Activated naive CD8-positive, alpha-beta T cell treated with anti-CD3 and anti-CD28 coated beads, Interleukin-2, amount 10 ng/mL, durations not matched to agents 7 days and 5 days (primary cell): ENCODE data around the gene USP15. TPM values are rescaled to one million over a fixed set of nuclear protein-coding genes. Genes with fewer than 3 reads are reported as not detected.
A peak's percentile ranks its signal among the peaks of the same experiment; 100 is the strongest.

Experiments used
- ATAC-seq: fragments of 150-1000 bp; cut with Tn5 transposase; one replicate; pipeline ENCODE4 v1.10.0; 2021; ENCODE audit warnings: low read depth, moderate library complexity
- POLR2A ChIA-PET: fragments of 350-600 bp; sonication (Branson Sonifier 250); formaldehyde crosslinking; loops from one replicate; lab custom pipeline; 2021; ENCODE audit warnings: antibody characterized with exemption; lab: Charles Lee
- DNase-seq: peaks from one replicate; pipeline ENCODE4 v3.0.0; 2021
- H3K27ac Mint-ChIP-seq: one replicate; pipeline ENCODE4 v1.8.0; 2022; ENCODE audit warnings: mild to moderate bottlenecking, mixed read lengths
- H3K27me3 Mint-ChIP-seq: one replicate; pipeline ENCODE4 v1.8.0; 2022; ENCODE audit warnings: mild to moderate bottlenecking, moderate library complexity, mixed read lengths
- H3K36me3 Mint-ChIP-seq: one replicate; pipeline ENCODE4 v1.8.0; 2021; ENCODE audit warnings: mild to moderate bottlenecking, mixed read lengths
- H3K4me1 Mint-ChIP-seq: one replicate; pipeline ENCODE4 v1.8.0; 2021; ENCODE audit warnings: mixed read lengths
- H3K4me3 Mint-ChIP-seq: one replicate; pipeline ENCODE4 v1.8.0; 2022; ENCODE audit warnings: mild to moderate bottlenecking, moderate library complexity, mixed read lengths
- H3K9me3 Mint-ChIP-seq: one replicate; pipeline ENCODE4 v1.8.0; 2021; ENCODE audit warnings: mixed read lengths
- total RNA-seq, 2 experiments: library from RNA; stranded (reverse); gene quantifications; one replicate each; pipeline ENCODE4 v1.2.3, GENCODE V29; 2021

USP15 gene
- total RNA-seq, 2 experiments from 2014 or later, result 163 TPM

DNA sequence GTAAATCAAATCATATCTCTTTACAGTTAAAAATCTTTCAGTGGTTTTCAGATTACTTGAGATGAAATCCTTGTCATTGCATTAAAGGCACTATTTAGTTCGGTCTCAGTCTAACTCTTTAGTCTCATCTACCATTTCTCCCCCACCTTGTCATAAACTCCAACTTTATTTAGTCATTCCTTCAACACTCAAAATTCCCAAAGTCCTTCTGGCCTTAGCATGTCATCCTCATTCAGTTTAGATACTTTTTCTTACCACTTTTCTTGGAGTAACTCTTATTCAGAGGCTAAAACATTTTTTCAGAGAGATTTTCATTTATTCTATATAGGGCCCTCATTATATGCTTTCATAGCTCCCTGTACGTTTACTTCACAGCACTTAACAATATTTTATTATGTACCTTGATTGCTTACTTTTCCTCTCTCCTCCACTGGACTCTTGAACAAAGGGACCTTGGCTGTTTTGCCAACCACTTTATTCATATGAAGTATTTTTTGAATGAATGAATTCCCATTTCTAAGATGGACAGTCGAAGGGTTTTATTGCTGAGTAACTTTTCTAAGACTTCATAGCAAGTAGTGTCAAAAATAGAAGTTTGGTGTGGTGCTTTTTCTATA lies 12.8 kb downstream of the USP15 start:
- Mint-ChIP-seq H3K9me3 (no peaks in the 10 kb centered on the region), H3K4me1 (peaks cover 67% of the 10 kb centered on the region), H3K4me3 (no peak overlapping the region), H3K36me3 (peaks cover 34% of the 10 kb centered on the region), H3K27ac (no peak overlapping the region), H3K27me3 (no peaks in the 10 kb centered on the region)
- DNase-seq (no peak), ATAC-seq (no peak)
- POLR2A ChIA-PET, result no interaction called here

DNA sequence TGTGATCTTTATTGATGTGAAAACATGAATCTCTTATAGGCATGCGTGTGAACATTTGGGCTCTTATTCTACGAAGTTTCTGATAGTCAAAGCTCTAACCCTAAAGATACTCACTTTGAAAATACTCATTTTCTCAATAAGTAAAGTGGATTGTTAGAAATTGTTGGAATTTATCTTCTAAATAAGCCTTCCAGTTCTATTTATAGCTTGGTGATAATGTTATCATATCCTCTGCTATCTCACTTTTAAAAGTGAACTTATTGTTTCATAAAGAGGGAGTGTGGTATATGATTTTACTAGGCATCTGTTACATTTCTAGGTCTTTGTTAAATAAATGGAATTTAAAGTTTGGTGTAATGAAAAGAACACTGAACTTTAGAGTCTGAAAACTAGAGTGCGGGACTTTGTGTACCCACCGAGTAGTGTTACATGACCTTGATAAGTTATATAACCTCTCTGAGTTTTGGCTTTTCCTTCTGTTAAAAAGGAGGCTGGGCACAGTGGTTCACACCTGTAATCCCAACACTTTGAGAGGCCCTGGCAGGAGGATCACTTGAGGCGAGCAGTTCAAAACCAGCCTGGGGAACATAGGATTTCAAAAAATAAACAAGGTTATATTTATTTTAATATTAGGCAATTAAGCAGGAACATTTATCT lies 13.6 kb downstream of the USP15 start:
- Mint-ChIP-seq H3K27ac (no peak overlapping the region), H3K36me3 (peaks cover 34% of the 10 kb centered on the region), H3K9me3 (no peaks in the 10 kb centered on the region), H3K4me3 (peak overlapping the region; percentile 44), H3K4me1 (peaks cover 62% of the 10 kb centered on the region), H3K27me3 (no peaks in the 10 kb centered on the region)
- POLR2A ChIA-PET, result no interaction called here
- DNase-seq (no peak), ATAC-seq (no peak)

GRCh38 chr12:62278022-62278421 lies 17.8 kb downstream of the USP15 start:
- POLR2A ChIA-PET, result no interaction called here
- DNase-seq (no peak), ATAC-seq (no peak)
- Mint-ChIP-seq H3K27me3 (no peaks in the 10 kb centered on the region), H3K4me3 (no peak overlapping the region), H3K27ac (no peak overlapping the region), H3K9me3 (peaks cover 4% of the 10 kb centered on the region), H3K4me1 (peaks cover 67% of the 10 kb centered on the region), H3K36me3 (peaks cover 42% of the 10 kb centered on the region)

- H3K4me1 Mint-ChIP-seq, result peaks cover 62% of the 10 kb centered on the region
- H3K36me3 Mint-ChIP-seq, result peaks cover 40% of the 10 kb centered on the region
- DNase-seq (no peak), ATAC-seq (no peak)
- H3K27me3 Mint-ChIP-seq, result no peaks in the 10 kb centered on the region
- POLR2A ChIA-PET, result no interaction called here
- no peak overlapping the region for H3K4me3 Mint-ChIP-seq
- peak overlapping the region; percentile 7 for H3K27ac Mint-ChIP-seq
- peaks cover 4% of the 10 kb centered on the region for H3K9me3 Mint-ChIP-seq
Measured at GRCh38 chr12:62279058-62279457, 18.9 kb downstream of the USP15 start.

- no peak for ATAC-seq
Measured at GRCh38 chr12:62279961-62280360, 19.8 kb downstream of the USP15 start.

DNA sequence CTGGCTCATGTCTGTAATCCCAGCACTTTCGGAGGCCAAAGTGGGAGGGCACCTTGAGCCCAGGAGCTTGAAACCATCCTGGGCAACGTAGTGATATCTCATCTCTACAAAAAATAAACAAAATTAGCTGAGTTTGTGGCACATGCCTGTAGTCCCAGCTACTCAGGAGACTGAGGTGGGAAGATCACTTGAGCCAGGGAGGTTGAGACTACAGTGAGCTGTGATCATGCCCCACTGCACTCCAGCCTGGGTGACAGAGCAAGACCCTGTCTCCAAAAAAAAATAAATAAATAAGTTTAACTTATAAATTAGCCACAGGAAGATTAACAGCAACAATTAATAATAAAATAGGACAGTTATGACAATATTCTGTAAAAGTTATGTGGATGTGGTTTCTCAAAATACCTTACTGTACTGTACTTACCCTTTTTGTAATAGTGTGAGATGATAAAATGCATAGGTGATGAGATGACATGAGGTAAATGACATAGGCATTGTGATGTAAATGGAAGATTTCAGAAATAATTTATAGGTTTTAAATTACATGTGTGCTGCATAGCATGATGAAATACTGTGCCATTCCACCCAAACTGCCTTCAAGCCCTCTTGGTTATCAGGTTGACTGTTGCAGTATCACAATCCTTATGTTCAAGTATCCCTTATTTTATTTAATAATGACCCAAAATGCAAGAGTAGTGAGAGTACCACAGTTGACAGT lies 22.0 kb downstream of the USP15 start:
- Mint-ChIP-seq H3K36me3 (peaks cover 40% of the 10 kb centered on the region), H3K4me3 (peak overlapping the region; percentile 22)
- ATAC-seq, result no peak

More at GRCh38 chr12:62279961-62280360, 19.8 kb downstream of the USP15 start:
- H3K36me3 Mint-ChIP-seq, result peaks cover 35% of the 10 kb centered on the region
- H3K9me3 Mint-ChIP-seq, result peaks cover 4% of the 10 kb centered on the region
- H3K27me3 Mint-ChIP-seq, result no peaks in the 10 kb centered on the region
- H3K4me1 Mint-ChIP-seq, result peaks cover 54% of the 10 kb centered on the region
- POLR2A ChIA-PET, result interaction anchor here (0.8 to 1.2 kb wide), 2 partner anchors 20 to 187 kb away, joined by 3 read pairs; partner anchors contain the start of genes MON2 and USP15
- no peak overlapping the region for H3K27ac Mint-ChIP-seq
- no peak for DNase-seq
- H3K4me3 Mint-ChIP-seq, result no peak overlapping the region

GRCh38 chr12:62284749-62285148 lies 24.5 kb downstream of the USP15 start:
- Mint-ChIP-seq H3K4me1 (peaks cover 63% of the 10 kb centered on the region), H3K27ac (no peak overlapping the region), H3K36me3 (peaks cover 47% of the 10 kb centered on the region), H3K9me3 (peaks cover 8% of the 10 kb centered on the region), H3K27me3 (no peaks in the 10 kb centered on the region), H3K4me3 (no peak overlapping the region)
- ATAC-seq (no peak), DNase-seq (no peak)
- POLR2A ChIA-PET, result interaction anchor here (1.2 kb wide), 1 partner anchor 182 kb away, joined by 3 read pairs; the partner anchor contains the start of gene MON2

More for the DNA sequence above, 22.0 kb downstream of the USP15 start:
- peaks cover 9% of the 10 kb centered on the region for H3K9me3 Mint-ChIP-seq
- no peaks in the 10 kb centered on the region for H3K27me3 Mint-ChIP-seq
- POLR2A ChIA-PET, result no interaction called here
- peaks cover 52% of the 10 kb centered on the region for H3K4me1 Mint-ChIP-seq
- H3K27ac Mint-ChIP-seq, result peak overlapping the region; percentile 42
- no peak for DNase-seq

GRCh38 chr12:62285284-62285683 lies 25.1 kb downstream of the USP15 start:
- peaks cover 12% of the 10 kb centered on the region for H3K9me3 Mint-ChIP-seq
- POLR2A ChIA-PET, result no interaction called here
- no peak overlapping the region for H3K4me3 Mint-ChIP-seq

GRCh38 chr12:62288328-62288727 lies 28.1 kb downstream of the USP15 start:
- peaks cover 58% of the 10 kb centered on the region for H3K4me1 Mint-ChIP-seq
- peaks cover 63% of the 10 kb centered on the region for H3K36me3 Mint-ChIP-seq
- H3K27me3 Mint-ChIP-seq, result no peaks in the 10 kb centered on the region
- ATAC-seq (no peak), DNase-seq (no peak)
- peaks cover 20% of the 10 kb centered on the region for H3K9me3 Mint-ChIP-seq
- POLR2A ChIA-PET, result no interaction called here
- H3K27ac Mint-ChIP-seq, result no peak overlapping the region
- H3K4me3 Mint-ChIP-seq, result no peak overlapping the region

More at GRCh38 chr12:62285284-62285683, 25.1 kb downstream of the USP15 start:
- peaks cover 51% of the 10 kb centered on the region for H3K36me3 Mint-ChIP-seq
- no peaks in the 10 kb centered on the region for H3K27me3 Mint-ChIP-seq
- ATAC-seq (no peak), DNase-seq (no peak)
- H3K4me1 Mint-ChIP-seq, result peaks cover 63% of the 10 kb centered on the region
- no peak overlapping the region for H3K27ac Mint-ChIP-seq

DNA sequence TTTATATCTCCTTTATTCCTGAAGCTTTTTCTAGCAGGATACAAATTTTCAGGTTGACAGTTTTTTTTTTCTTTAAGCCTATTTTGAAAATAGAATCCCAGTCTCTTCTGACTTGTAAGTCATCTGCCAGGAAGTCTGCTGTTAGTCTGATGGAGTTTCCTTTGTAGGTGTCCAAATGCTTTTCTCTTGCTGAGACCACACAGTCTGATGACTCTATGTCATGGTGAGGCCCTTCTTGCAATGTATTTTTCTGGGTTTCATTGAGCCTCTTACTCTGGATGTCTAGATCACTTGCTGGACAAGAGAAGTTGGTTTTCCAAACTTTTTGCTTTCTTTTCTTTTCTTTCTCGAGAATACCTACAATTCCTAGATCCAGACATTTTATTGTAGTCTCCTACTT lies 30.6 kb downstream of the USP15 start:
- Mint-ChIP-seq H3K27ac (no peak overlapping the region), H3K36me3 (peaks cover 68% of the 10 kb centered on the region), H3K4me3 (peak overlapping the region; percentile 26), H3K27me3 (no peaks in the 10 kb centered on the region), H3K4me1 (peaks cover 61% of the 10 kb centered on the region), H3K9me3 (peaks cover 15% of the 10 kb centered on the region)
- POLR2A ChIA-PET, result no interaction called here
- ATAC-seq (no peak), DNase-seq (no peak)

GRCh38 chr12:62291864-62292760 lies 31.9 kb downstream of the USP15 start:
- ATAC-seq (peak; percentile 37), DNase-seq (no peak)
- POLR2A ChIA-PET, result no interaction called here
- H3K4me1 Mint-ChIP-seq, result peaks cover 62% of the 10 kb centered on the region
- no peaks in the 10 kb centered on the region for H3K27me3 Mint-ChIP-seq
- no peak overlapping the region for H3K27ac Mint-ChIP-seq
- peak overlapping the region; percentile 11 for H3K4me3 Mint-ChIP-seq
- peaks cover 15% of the 10 kb centered on the region for H3K9me3 Mint-ChIP-seq
- H3K36me3 Mint-ChIP-seq, result peaks cover 70% of the 10 kb centered on the region

DNA sequence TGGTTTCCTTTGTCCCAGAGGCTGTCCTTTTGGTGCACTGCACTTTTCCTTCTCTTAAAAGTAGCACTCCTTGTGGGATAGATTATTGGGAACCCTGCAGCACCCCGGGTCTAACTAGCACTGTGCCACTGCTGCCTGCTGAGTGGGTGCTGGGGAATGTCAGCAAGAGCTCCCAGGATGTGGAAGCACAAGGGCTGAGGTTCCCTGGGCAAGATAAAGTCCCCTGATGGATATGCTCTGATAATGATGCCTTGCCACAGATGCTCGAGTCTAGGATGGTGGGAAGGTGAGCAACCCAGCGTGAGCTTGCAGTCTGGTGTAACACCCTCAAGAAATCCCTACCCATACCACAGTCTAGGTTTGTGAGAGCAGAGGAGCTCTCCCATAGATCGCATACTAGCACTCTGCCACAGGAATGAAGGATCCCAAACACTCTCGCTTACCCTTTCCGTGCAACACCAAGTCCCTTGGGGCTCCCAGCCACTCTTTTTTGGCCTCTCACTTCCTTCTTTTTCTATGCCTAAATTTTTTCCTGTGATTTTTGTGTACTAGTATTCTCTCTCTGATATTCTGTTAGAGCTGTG lies 32.6 kb downstream of the USP15 start:
- Mint-ChIP-seq H3K27ac (peak overlapping the region; percentile 56), H3K4me3 (no peak overlapping the region), H3K4me1 (peaks cover 59% of the 10 kb centered on the region), H3K27me3 (no peaks in the 10 kb centered on the region), H3K36me3 (peaks cover 72% of the 10 kb centered on the region), H3K9me3 (peaks cover 15% of the 10 kb centered on the region)
- POLR2A ChIA-PET, result no interaction called here
- no peak for DNase-seq
- no peak for ATAC-seq
